ENCODE measurements around the gene ST6GALNAC6.
A peak's percentile ranks its signal among the peaks of the same experiment; 100 is the strongest.

The ST6GALNAC6 gene

GRCh38 chr9:127855522-127855921, 43.9 kb downstream of the ST6GALNAC6 start:
- no peak for TF ChIP-seq CTCF (IDR thresholded peaks at IDR 0.05)
- Histone ChIP-seq H3K9me3 (no peaks in the 10 kb centered on the region), H3K27me3 (peaks cover 15% of the 10 kb centered on the region), H3K4me3 (ENCODE audit: low read depth in 1 of 2, low read length in 1 of 2) (no peak overlapping the region), H3K27ac (no peak overlapping the region), H3K4me1 (ENCODE audit: control insufficient read depth in 1 of 2, insufficient read depth in 1 of 2, low read depth in 1 of 2, low read length in 1 of 2) (peaks cover 12 to 13% of the 10 kb centered on the region in 2 experiments), H3K36me3 (no peaks in the 10 kb centered on the region)

- Histone ChIP-seq H3K36me3 (no peaks in the 10 kb centered on the region), H3K27ac (no peak overlapping the region), H3K4me1 (ENCODE audit: control insufficient read depth in 1 of 2, insufficient read depth in 1 of 2, low read depth in 1 of 2, low read length in 1 of 2) (peaks cover 12 to 13% of the 10 kb centered on the region in 2 experiments), H3K4me3 (ENCODE audit: low read depth in 1 of 2, low read length in 1 of 2) (no peak overlapping the region), H3K9me3 (no peaks in the 10 kb centered on the region), H3K27me3 (peaks cover 15% of the 10 kb centered on the region)
- TF ChIP-seq CTCF (IDR thresholded peaks at IDR 0.05): no peak
Observed at GRCh38 chr9:127854960-127855359, 44.4 kb downstream of the ST6GALNAC6 start.

GRCh38 chr9:127854184-127854806, 45.1 kb downstream of the ST6GALNAC6 start, which contains the start of gene ENG:
Gene ENG (minus strand): TSS chr9:127854658. CDS start chr9:127854355, 303 bp downstream.
- peaks cover 15% of the 10 kb centered on the region for H3K27me3 ChIP-seq
- H3K4me1 ChIP-seq (ENCODE audit: control insufficient read depth in 1 of 2, insufficient read depth in 1 of 2, low read depth in 1 of 2, low read length in 1 of 2): peaks cover 12 to 13% of the 10 kb centered on the region in 2 experiments
- no peaks in the 10 kb centered on the region for H3K36me3 ChIP-seq
- TF ChIP-seq CTCF (IDR thresholded peaks at IDR 0.05): no peak
- H3K27ac ChIP-seq: no peak within 1 kb of the TSS
- H3K4me3 ChIP-seq (ENCODE audit: low read depth in 1 of 2, low read length in 1 of 2): peak within 1 kb of the TSS in 1 of 2 experiments; percentile 13
- H3K9me3 ChIP-seq: no peaks in the 10 kb centered on the region

GRCh38 chr9:127853312-127854183, 45.9 kb downstream of the ST6GALNAC6 start:
- no peak for TF ChIP-seq CTCF (IDR thresholded peaks at IDR 0.05)
- peak overlapping the region in 1 of 2 experiments; percentile 13 for H3K4me3 ChIP-seq (ENCODE audit: low read depth in 1 of 2, low read length in 1 of 2)
- no peak overlapping the region for H3K27ac ChIP-seq
- H3K27me3 ChIP-seq: peaks cover 15% of the 10 kb centered on the region
- H3K36me3 ChIP-seq: no peaks in the 10 kb centered on the region
- peaks cover 12 to 13% of the 10 kb centered on the region in 2 experiments for H3K4me1 ChIP-seq (ENCODE audit: control insufficient read depth in 1 of 2, insufficient read depth in 1 of 2, low read depth in 1 of 2, low read length in 1 of 2)
- H3K9me3 ChIP-seq: no peaks in the 10 kb centered on the region

GRCh38 chr9:127852829-127853228, 46.6 kb downstream of the ST6GALNAC6 start:
- no peak overlapping the region for H3K4me3 ChIP-seq (ENCODE audit: low read depth in 1 of 2, low read length in 1 of 2)
- peaks cover 12 to 13% of the 10 kb centered on the region in 2 experiments for H3K4me1 ChIP-seq (ENCODE audit: control insufficient read depth in 1 of 2, insufficient read depth in 1 of 2, low read depth in 1 of 2, low read length in 1 of 2)
- no peaks in the 10 kb centered on the region for H3K9me3 ChIP-seq
- H3K36me3 ChIP-seq: no peaks in the 10 kb centered on the region
- H3K27me3 ChIP-seq: peaks cover 15% of the 10 kb centered on the region
- H3K27ac ChIP-seq: no peak overlapping the region
- no peak for TF ChIP-seq CTCF (IDR thresholded peaks at IDR 0.05)

Data from neutrophil (primary cell).